Endothelial cell of umbilical vein (primary cell): ENCODE measurements around the gene ITSN1. TPM values are rescaled to one million over a fixed set of nuclear protein-coding genes. Genes with fewer than 3 reads are reported as not detected.

Source experiments
- BruUV-seq: library from RNA; stranded (reverse); fragments of 400-500 nt; replicated peaks from 2 replicates; lab custom pipeline; 2021; lab: Mats Ljungman, UMichigan
- CTCF ChIA-PET: fragments of 300-600, 350-600 bp; sonication (Branson Sonifier 250); formaldehyde crosslinking; loops from one replicate; lab custom pipeline; 2021; ENCODE audit warnings: antibody characterized with exemption, inconsistent platforms; lab: Charles Lee
- POLR2A ChIA-PET: fragments of 300-600, 350-600 bp; sonication (Branson Sonifier 250); formaldehyde crosslinking; loops from one replicate; lab custom pipeline; 2021; ENCODE audit warnings: antibody characterized with exemption, inconsistent platforms; lab: Charles Lee
- DNase-seq: peaks from one replicate; pipeline ENCODE4 v3.0.0-alpha.2; 2011; ENCODE audit warnings: low read depth, low spot score
- FAIRE-seq: peaks from 2 replicates; lab custom pipeline; 2011; peaks lifted over from hg19 to GRCh38; lab: Jason Lieb, UNC
- H2AFZ ChIP-seq: 2 replicates; pipeline ENCODE4 v1.6.0; 2012; ENCODE audit warnings: low read depth, low read length, control low read depth, inconsistent platforms
- H3K27ac ChIP-seq: 2 replicates; pipeline ENCODE4 v1.5.1; 2011; ENCODE audit warnings: low read depth, mild to moderate bottlenecking, control low read depth, low read length, moderate library complexity; ENCODE audit not compliant: insufficient read depth
- H3K27me3 ChIP-seq, 2 experiments: 2 replicates each; pipeline versions ENCODE4 v1.6.0 to v1.6.1; 2011; ENCODE audit warnings: low read length in 2 of 2, mixed read lengths in 1 of 2; ENCODE audit not compliant: control insufficient read depth in 2 of 2, insufficient read depth in 2 of 2
- H3K36me3 ChIP-seq, 2 experiments: 2 replicates in 1 of 2; 3 replicates in 1 of 2; pipeline ENCODE4 v1.5.1; 2011; ENCODE audit warnings: low read length in 2 of 2, mild to moderate bottlenecking in 1 of 2, moderate library complexity in 1 of 2; ENCODE audit not compliant: control insufficient read depth in 2 of 2, insufficient read depth in 2 of 2; ENCODE audit errors: extremely low read depth in 1 of 2
- H3K4me1 ChIP-seq: 3 replicates; pipeline ENCODE4 v1.5.1; 2011; ENCODE audit warnings: mild to moderate bottlenecking, low read length; ENCODE audit not compliant: control insufficient read depth, insufficient read depth; ENCODE audit errors: extremely low read depth
- H3K4me2 ChIP-seq: 2 replicates; pipeline ENCODE4 v1.6.1; 2011; ENCODE audit warnings: low read length, control low read depth, mixed read lengths; ENCODE audit not compliant: insufficient read depth
- H3K4me3 ChIP-seq, 3 experiments: fragments of 200-600 bp in 1 of 3; sonication (generic), shearing (Covaris generic) in 1 of 3; replicated peaks in 1 of 3; 2 replicates each; pipeline ENCODE4 v1.5.1; 2011 to 2016; ENCODE audit warnings: control low read depth in 3 of 3, low read length in 3 of 3, mild to moderate bottlenecking in 2 of 3, inconsistent platforms in 1 of 3, low read depth in 1 of 3, moderate library complexity in 1 of 3; ENCODE audit not compliant: insufficient read depth in 1 of 3
- H3K79me2 ChIP-seq: 2 replicates; pipeline ENCODE4 v1.6.0; 2012; ENCODE audit warnings: low read length, inconsistent platforms; ENCODE audit not compliant: control insufficient read depth, insufficient read depth
- H3K9ac ChIP-seq: replicated peaks from 2 replicates; pipeline ENCODE3; 2011; ENCODE audit warnings: low read length, control low read depth; ENCODE audit not compliant: insufficient read depth; ENCODE audit errors: extremely low read depth
- H3K9me1 ChIP-seq: replicated peaks from 3 replicates; pipeline ENCODE4 v1.6.0; 2011; ENCODE audit warnings: mild to moderate bottlenecking, low read length; ENCODE audit not compliant: control insufficient read depth, insufficient read depth; ENCODE audit errors: extremely low read depth
- H3K9me3 ChIP-seq: replicated peaks from 2 replicates; pipeline ENCODE4 v1.5.1; 2012; ENCODE audit warnings: low read length, inconsistent platforms; ENCODE audit not compliant: control insufficient read depth, insufficient read depth
- H4K20me1 ChIP-seq: replicated peaks from 2 replicates; pipeline ENCODE3; 2011; ENCODE audit warnings: mild to moderate bottlenecking, low read length; ENCODE audit not compliant: control insufficient read depth, insufficient read depth; ENCODE audit errors: extremely low read depth
- EZH2 ChIP-seq: IDR thresholded peaks from 2 replicates; pipeline ENCODE4 v1.6.1; 2012; ENCODE audit warnings: borderline replicate concordance, low read depth, mild to moderate bottlenecking, moderate library complexity, low read length, inconsistent platforms; ENCODE audit not compliant: severe bottlenecking
- FOS ChIP-seq: IDR thresholded peaks from 2 replicates; pipeline ENCODE4 v1.6.1; 2011; ENCODE audit warnings: mild to moderate bottlenecking, low read length, moderate library complexity, borderline replicate concordance; ENCODE audit not compliant: insufficient read depth
- GATA2 ChIP-seq: IDR thresholded peaks from 2 replicates; pipeline ENCODE4 v1.7.0; 2011; ENCODE audit warnings: low read depth, mild to moderate bottlenecking, moderate library complexity, mixed read lengths, low read length; ENCODE audit not compliant: insufficient read length, insufficient read depth
- JUN ChIP-seq: IDR thresholded peaks from 2 replicates; pipeline ENCODE4 v1.6.1; 2011; ENCODE audit warnings: borderline replicate concordance, low read depth; ENCODE audit not compliant: insufficient read length, insufficient read depth
- MAX ChIP-seq: IDR thresholded peaks from 2 replicates; pipeline ENCODE4 v1.6.1; 2011; ENCODE audit not compliant: insufficient read depth, insufficient read length
- MYC ChIP-seq: IDR thresholded peaks from one replicate; pipeline ENCODE4 v1.6.1; 2011; ENCODE audit warnings: mild to moderate bottlenecking, low read depth, low read length
- POLR2A ChIP-seq: IDR thresholded peaks from 2 replicates; pipeline ENCODE4 v1.6.1; 2012; ENCODE audit warnings: low read depth, mild to moderate bottlenecking, control low read depth, low read length
- POLR2AphosphoS5 ChIP-seq: IDR thresholded peaks from 2 replicates; pipeline ENCODE4 v1.6.1; 2012; ENCODE audit warnings: low read depth, mild to moderate bottlenecking, control low read depth, low read length, moderate library complexity; ENCODE audit not compliant: insufficient read depth
- dilution Hi-C: fragments of 300-500 bp; cut with MboI; formaldehyde crosslinking; loops from one replicate; pipeline ENCODE4 v1.15.0; 2019; ENCODE audit warnings: low sequenced_read_pairs; ENCODE audit not compliant: extremely low pct_ligation_motif_present
- intact Hi-C: fragments of 100-400 bp; cut with micrococcal nuclease; formaldehyde crosslinking; loops from one replicate; pipeline ENCODE4 v1.10.0; 2022
- polyA plus RNA-seq, 4 experiments: library from polyadenylated mRNA; depleted of rRNA in 3 of 4; stranded (reverse) in 3 of 4; unstranded in 1 of 4; fragments of >200 nt; gene quantifications; 2 replicates each; pipeline versions ENCODE4 v1.2.1 to v1.2.3, GENCODE V29; 2011 to 2012; ENCODE audit warnings: missing spikeins in 1 of 4
- total RNA-seq: library from RNA; stranded (reverse); gene quantifications from 2 replicates; pipeline ENCODE4 v1.2.3, GENCODE V29; 2021
- TF ChIP-seq, protein P1 (sequence below), 2 donors: IDR thresholded peaks; 1 replicate in 1 of 2; 2 replicates in 1 of 2; pipeline ENCODE4 v1.5.1; 2011; ENCODE audit warnings: low read length in 2 of 2, mild to moderate bottlenecking in 2 of 2, moderate library complexity in 2 of 2, control low read depth in 1 of 2, inconsistent platforms in 1 of 2, low read depth in 1 of 2; ENCODE audit not compliant: insufficient read depth in 1 of 2; ENCODE audit errors: extremely low read depth in 1 of 2

Gene ITSN1
- total and polyA plus RNA-seq, 2 donors (not counting 3 experiments of a cell fraction or from before 2014, with no cell fraction given) = 72.2 to 86.8 TPM

DNA sequence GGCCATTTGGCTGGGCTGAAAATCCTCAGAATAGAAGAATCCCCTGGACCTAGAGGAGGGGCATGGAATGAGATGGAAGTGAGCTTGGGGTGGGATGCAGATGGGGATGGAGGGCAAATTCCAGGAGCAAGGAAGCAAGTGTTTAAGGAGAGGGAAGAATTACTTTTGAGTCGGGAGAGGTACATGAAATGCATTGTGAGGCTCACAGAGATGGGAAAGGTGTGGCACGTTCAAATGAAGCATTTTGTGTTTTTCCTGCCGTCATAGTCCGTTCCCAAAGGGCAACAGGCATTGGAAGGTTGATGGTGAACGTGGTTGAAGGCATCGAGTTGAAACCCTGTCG is 242.8 kb downstream of the ITSN1 start:
- Histone ChIP-seq H3K9me3 (no peaks in the 10 kb centered on the region), H3K27ac (no peak overlapping the region), H3K9ac (no peak overlapping the region), H3K9me1 (no peaks in the 10 kb centered on the region), H3K36me3 (no peaks in the 10 kb centered on the region), H2AFZ (no peak overlapping the region), H4K20me1 (no peaks in the 10 kb centered on the region), H3K4me1 (peaks cover 4% of the 10 kb centered on the region), H3K4me3 (no peak overlapping the region), H3K79me2 (no peaks in the 10 kb centered on the region), H3K27me3 (peaks cover 2 to 7% of the 10 kb centered on the region in 2 experiments), H3K4me2 (no peak overlapping the region)
- TF ChIP-seq, protein P1, sequence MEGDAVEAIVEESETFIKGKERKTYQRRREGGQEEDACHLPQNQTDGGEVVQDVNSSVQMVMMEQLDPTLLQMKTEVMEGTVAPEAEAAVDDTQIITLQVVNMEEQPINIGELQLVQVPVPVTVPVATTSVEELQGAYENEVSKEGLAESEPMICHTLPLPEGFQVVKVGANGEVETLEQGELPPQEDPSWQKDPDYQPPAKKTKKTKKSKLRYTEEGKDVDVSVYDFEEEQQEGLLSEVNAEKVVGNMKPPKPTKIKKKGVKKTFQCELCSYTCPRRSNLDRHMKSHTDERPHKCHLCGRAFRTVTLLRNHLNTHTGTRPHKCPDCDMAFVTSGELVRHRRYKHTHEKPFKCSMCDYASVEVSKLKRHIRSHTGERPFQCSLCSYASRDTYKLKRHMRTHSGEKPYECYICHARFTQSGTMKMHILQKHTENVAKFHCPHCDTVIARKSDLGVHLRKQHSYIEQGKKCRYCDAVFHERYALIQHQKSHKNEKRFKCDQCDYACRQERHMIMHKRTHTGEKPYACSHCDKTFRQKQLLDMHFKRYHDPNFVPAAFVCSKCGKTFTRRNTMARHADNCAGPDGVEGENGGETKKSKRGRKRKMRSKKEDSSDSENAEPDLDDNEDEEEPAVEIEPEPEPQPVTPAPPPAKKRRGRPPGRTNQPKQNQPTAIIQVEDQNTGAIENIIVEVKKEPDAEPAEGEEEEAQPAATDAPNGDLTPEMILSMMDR (IDR thresholded peaks at IDR 0.05; ENCODE audit: extremely low read depth in 1 of 2, insufficient read depth in 1 of 2, low read depth in 1 of 2, low read length in 2 of 2) = no peak
- TF ChIP-seq POLR2A (no peak), EZH2 (no peak), JUN (no peak), MAX (no peak), POLR2AphosphoS5 (no peak), FOS (no peak), GATA2 (no peak), MYC (no peak)
- ChIA-PET CTCF (no interaction called here), POLR2A (no interaction called here)
- dilution Hi-C loops (no loop called here), intact Hi-C loops (no loop called here)
- no peak for DNase-seq
- no peak for FAIRE-seq
- BruUV-seq = no TSS peak
